ENCODE measurements around the gene TRPC4.
"Not testable (repeated sequence)": the region's sequence is repeated elsewhere in the genome, so short reads cannot be mapped to it uniquely, and the experiment has no call there.

The TRPC4 gene

GRCh38 chr13:37601648-37602440 lies 267.7 kb downstream of the TRPC4 start:
- DNase-seq (ENCODE audit: low spot score) = no peak

- DNase-seq (ENCODE audit: low spot score) = no peak
Measured at GRCh38 chr13:37599519-37599918, 270.1 kb downstream of the TRPC4 start.

DNA sequence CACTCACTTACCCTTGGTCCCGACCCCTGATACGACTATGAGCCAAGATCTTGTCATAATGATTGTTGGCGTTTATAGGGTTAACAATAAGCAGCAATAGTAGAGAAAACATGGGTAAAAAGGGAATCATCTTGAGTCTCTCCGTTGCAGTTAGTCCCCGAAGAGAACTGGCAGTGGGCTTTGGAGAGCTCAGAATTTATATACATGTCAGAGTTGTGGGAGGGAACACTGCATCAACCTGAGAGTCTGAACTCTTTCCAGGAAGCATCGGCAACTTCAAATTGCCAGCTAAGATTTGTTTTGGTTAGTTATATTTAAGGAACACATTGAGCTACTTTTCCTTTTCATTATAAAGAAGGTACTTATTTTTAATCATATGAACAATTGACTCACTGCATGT lies 271.0 kb downstream of the TRPC4 start, which contains the start of gene POSTN:
Gene POSTN (minus strand): TSS at position 172 of the 400 bp plus-strand sequence. CDS start 42 bp downstream, at position 130.
- no peak for DNase-seq (ENCODE audit: low spot score)

DNA sequence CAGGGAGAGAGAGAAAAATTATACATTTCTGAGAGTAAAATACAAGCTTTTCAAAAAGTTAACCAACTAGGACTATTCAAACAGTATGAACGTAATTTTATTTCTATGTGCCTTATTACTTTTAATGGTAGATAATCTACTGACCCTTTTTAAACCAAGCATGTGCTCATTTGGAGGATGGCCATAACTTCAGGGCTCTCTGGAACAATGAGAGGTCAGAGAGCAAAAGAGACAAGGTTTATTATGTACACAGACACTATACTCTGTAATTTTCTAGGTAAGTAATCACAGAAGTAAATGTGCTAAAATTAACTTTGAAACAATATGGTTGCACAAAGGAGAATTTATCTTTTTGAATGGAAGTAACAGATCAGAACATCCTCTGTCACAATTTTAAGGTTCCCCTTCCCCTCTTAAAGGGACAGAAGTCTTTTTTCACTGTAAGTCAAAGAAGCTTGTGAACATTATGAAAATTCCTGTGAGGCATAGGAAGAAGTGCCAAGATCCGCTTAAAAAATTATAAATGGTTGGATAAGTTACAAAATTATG lies 272.0 kb downstream of the TRPC4 start:
- DNase-seq (ENCODE audit: low spot score) = no peak

DNA sequence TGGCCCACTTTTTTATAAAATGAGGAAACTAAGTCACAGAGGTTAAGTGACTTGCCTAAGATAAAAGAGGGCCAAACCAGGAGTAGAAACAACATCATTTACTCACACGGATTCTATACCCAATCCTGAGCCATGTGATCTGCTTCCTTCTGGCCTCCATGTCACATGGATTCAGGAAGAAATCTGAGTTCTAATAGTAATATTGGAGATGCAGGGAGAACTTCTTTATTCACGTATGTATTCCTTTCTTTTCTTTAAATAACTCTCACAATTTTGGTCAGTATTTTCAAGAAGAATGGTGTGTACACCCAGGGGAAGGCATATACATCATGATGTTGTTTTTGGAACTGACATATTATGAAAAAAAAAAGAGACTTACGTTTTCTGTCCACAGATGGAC lies 272.8 kb downstream of the TRPC4 start:
- DNase-seq (ENCODE audit: low spot score) = no peak

- DNase-seq (ENCODE audit: low spot score) = no peak
Measured at GRCh38 chr13:37595162-37595561, 274.4 kb downstream of the TRPC4 start.

DNA sequence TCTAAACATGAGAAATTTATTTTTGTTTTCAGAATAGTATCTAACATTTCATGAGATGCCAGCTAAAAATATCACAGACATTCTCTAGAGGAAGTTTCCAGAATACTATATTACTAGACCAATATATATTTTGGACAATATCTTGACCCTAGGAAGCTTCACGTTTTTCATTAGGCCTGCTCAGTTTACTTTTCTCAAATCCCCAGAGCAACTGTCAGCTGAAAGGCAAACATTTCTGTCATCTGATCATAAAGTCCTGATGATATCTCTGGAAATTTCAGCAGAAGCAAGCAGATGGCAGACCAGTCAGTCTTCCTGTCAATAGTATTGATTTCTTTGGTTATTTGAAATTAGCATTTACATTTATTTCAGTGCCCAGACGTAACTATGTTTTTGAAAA lies 275.0 kb downstream of the TRPC4 start:
- DNase-seq (ENCODE audit: low spot score) = no peak

DNA sequence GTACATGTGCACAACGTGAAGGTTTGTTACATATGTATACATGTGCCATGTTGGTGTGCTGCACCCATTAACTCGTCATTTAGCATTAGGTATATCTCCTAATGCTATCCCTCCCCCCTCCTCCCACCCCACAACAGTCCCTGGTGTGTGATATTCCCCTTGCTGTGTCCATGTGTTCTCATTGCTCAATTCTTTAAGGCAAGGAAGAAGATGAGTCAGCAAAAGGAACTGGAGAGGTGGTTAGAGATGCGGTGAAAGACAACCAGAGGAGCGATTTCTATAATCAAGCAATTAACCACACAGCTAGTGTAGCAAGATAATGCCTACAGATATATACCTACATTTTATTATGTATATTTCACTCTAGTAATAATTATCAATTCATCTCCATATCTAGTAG lies 280.2 kb downstream of the TRPC4 start:
- not testable (repeated sequence) for DNase-seq (ENCODE audit: low spot score)

DNA sequence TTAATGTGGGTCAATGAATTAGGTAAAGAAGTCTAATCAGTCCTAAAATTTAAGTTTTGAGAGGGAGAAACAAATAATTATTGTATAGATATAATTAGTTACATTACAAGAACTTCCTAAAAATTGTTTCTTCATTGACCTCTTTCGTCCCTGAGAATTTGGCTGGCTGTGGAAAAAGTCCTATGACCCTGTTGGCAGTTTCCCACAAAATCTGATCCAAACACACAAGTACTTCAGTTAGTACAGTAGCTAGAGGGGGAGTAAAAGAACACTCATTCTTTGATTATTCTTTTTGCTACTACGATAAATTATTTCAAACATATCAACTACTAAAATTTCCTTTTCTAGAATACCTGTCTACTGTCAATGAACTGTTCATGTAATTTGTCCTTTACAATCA lies 282.3 kb downstream of the TRPC4 start:
- DNase-seq (ENCODE audit: low spot score) = no peak

All from hematopoietic multipotent progenitor cell treated with erythropoietin and hydrocortisone succinate and interleukin-3 and kit ligand, for 17 days (in vitro differentiated cells).